Frontal cortex (tissue), 4 donors: ENCODE results near the gene DCLRE1C. TPM values are rescaled to one million over a fixed set of nuclear protein-coding genes. Genes with fewer than 3 reads are reported as not detected.
"Not testable (repeated sequence)": the region's sequence is repeated elsewhere in the genome, so short reads cannot be mapped to it uniquely, and the experiment has no call there.

Source experiments
- DNase-seq, 2 donors: peaks; one replicate each; pipeline ENCODE4 v3.0.0; 2012; ENCODE audit warnings: low spot score in 2 of 2
- FAIRE-seq: peaks from 2 replicates; lab custom pipeline; 2012; peaks lifted over from hg19 to GRCh38; lab: Jason Lieb, UNC
- total RNA-seq: library from RNA; depleted of rRNA; stranded (reverse); fragments of >200 nt; gene quantifications from one replicate; pipeline ENCODE4 v1.2.3, GENCODE V29; 2014
- donor health status: control.
- donor health status: control.
- donor health status: control.

Gene DCLRE1C
- 8.2 TPM for total RNA-seq

DNA sequence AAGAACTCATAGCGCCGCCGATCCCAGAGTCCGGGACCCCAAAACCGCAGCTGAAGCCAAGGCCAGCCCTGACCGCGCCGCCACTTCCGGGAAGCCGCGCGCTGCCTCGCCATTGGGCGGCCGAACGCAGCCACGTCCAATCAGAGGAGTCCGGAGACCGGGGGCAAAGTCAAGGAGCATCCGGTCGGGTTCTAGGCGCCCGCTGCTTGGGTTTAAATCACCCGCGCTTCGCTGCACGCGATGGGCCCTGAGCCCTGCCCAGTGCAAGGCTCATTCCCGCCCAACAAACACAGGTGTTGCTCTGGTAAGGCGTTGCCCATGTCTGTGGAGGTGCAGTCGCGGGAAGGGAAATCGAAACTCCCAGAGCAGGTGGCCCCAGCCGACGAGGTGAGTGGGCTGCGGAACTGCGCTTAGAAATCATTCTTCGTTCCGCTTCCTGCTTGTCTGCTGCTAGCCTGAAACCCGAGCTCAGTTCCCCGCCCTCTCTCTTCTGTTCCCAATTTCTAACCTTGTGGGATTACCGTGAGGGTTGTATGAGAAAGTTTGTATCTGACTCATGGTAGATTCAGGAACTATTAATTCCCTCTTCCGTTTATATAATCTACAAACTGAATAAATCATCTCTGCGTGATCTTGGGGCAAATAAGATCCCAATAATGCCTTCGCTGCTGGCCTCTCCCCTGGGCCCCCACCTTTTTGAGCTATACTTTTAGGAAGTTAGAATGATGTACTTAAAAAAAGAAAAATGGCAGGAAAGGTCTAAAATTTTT, at the start of gene DCLRE1C:
Gene DCLRE1C (minus strand): TSS at position 96 of the 770 bp plus-strand sequence. CDS start 86 bp downstream, at position 10.
- FAIRE-seq: no peak
- peak; percentile 84 to 91 for DNase-seq

DNA sequence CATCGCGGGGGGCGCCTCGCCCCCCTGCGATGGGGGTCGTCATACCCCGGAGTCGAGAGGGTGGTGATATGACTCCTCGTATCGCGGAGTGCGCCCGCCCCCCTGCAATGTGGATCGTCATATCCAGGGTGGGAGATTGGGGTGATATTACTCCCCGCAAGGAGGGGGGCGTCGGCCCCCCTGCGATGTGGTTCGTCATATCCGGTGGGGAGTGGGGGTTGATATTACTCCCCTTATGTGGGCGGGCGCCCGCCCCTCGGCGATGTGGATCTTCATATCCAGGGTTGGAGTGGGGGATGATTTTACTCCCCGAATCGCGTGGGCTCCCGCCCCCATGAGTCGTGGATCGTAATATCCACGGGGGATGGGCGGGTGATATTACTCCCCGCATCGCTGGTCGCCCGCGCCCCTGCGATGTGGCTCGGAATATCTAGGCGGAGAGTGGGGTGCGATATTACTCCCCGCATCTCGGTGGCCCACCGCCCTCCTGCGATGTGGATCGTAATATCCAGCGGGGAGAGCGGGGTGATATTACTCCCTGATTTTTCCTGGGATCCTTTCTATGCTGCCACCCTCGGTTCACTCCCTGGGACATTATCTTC, 42.2 kb upstream of the DCLRE1C start:
- no peak for FAIRE-seq

DNA sequence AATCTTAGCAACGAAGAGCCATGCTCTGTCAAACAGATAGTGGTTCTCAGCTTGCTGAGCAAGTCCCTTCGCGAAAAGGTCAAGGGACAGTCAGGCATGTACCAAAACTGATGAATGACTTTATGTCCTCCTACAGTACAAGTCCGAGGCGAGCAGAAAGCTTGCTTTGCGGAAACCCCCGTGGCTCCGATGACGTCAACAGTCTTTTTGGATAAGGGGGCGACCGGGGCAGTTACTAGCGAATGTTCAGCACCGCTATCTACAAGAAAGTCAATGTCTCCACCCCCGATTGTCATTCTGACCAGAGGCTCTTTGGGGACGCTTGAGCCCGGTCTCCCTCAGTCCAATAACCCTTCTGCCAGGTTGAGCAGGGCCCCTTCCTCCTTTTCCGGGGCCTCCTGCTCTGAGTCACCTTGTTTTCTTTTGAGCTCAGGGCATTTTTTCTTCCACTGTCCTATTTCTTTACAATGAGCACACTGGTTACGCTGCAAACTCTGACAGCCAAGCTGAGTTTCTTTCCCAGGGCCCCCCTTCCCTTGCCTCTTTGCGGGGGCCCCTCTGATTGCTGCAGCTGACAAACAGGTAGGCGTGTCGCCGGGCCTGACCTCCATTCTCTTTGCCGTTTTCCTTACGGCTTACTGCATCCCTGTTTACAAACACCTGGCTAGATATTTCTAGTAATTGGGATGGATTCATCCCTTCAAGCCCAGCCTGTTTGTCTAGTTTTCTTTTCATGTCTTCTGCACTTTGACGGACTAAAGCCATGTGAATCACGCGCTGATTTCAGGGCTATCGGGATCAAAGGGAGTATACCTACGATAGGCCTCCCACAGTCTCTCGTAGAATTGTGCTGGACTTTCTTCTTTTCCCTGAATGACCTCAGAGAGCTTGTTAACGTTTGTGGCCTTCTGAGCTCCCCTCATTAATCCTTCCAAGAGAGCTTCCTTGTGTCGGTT, 39.9 kb upstream of the DCLRE1C start:
- DNase-seq, FAIRE-seq: not testable (repeated sequence)

More for the DNA sequence above, 42.2 kb upstream of the DCLRE1C start:
- DNase-seq: no peak

DNA sequence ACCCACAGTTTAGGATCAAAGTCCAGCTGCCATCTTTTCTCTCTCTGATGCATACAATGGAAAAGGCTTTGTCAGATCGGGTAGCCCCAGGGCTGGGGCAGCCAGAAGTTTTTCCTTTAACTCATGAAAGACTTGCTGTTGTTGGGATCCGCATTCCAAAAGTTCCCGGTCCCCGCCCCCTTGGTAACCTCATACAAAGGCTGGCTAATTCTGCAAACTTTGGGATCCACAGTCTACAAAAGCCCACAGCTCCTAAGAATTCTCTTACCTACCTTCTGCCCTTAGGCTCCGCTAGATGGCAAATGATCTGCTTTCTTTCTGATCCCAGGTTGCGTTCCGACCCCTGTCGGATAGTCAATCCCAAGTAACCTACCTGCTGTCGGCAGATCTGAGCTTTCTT, 38.4 kb upstream of the DCLRE1C start:
- not testable (repeated sequence) for FAIRE-seq, DNase-seq

DNA sequence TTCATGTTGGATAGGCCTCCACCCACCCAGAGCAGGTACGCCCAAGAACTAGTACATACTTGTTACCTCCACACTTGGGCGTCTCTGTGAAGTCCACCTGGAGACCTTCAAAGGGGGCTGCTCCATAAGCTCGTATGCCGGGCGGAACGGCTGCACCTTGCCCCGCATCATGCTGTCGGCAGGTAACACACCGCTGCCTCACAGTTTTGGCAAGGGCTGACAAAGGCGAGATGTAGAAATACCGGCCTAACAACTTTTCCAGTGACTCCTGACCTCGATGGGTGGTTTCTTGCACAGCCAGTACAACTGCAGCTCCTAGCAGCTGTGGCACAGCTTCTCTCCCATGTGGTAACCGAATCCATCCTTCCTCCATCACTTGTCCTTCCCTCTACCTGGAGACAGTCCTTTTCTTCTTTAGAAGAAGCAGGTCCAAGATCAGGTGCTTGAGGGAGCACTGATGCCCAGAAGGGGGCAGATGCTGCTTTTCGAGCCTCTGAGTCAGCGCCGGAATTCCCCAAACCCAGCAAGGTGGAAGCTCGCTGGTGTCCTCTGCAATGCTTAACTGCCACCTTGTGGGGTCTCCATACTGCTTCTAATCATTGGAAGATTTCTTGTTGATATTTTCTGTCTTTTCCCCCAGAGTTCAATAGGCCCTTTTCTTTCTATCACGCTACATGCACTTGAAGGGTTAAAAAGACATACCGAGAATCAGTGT, 37.3 kb upstream of the DCLRE1C start:
- not testable (repeated sequence) for DNase-seq, FAIRE-seq

DNA sequence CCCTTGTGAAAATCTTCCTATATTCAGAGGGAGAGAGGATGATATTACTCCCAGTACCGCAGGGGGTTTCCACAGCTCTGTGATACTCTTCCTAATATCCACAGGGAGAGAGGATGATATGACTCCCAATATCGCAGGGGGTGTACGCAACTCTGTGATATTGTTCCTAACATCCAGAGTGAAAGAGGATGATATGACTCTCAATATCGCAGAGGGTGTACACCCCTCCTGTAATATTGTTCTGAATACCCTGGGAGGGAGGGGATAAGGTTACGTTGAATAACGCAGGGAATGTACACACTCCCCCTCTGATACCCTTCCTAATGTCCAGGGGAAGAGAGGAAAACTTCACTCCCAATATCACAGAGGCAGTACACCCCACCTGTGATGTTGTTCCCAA, 35.7 kb upstream of the DCLRE1C start:
- DNase-seq, FAIRE-seq: not testable (repeated sequence)

DNA sequence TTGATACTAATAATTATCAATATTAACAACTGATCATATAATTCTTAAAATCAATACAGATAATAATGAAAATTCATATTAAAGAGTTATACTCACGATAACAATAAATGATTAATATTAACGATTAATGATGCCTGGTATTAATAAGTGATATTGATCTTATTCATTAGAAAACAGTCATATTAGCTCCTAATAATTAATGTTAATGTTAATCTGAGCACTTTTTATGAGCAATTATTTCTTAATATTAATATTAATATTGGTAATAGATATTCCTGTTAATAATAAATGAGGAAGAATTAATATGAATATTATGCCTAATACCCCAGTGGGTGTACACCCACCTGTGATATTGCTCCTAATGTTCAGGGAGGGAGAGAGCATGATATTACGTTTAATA, 28.8 kb upstream of the DCLRE1C start:
- DNase-seq: no peak
- FAIRE-seq: peak; percentile 55

DNA sequence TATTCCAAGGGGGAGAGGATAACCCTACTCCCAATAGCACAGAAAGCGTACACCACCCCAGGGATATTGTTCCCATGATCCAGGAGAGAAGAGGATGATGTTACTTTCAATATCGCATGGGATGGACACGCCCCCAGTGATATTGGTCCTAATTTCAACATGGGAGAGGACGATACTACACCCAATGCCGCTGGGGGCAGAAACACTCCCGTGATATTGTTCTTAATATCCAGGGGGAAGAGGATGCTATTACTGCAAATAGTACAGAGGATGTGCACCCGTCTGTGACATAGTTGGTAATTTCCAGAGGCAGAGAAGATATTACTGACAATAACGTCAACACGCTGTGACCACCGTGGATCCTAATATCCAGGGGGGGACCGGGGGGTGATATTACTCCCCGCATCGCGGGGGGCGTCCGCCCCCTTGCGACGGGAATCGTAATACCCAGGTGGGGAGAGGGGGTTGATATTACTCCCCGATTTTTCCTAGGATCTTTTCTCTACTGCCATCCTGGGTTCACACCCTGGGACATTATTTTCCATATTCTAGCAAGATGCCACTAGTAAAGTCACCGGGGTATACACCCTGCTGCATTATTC, 21.9 kb upstream of the DCLRE1C start:
- DNase-seq (no peak), FAIRE-seq (no peak)

DNA sequence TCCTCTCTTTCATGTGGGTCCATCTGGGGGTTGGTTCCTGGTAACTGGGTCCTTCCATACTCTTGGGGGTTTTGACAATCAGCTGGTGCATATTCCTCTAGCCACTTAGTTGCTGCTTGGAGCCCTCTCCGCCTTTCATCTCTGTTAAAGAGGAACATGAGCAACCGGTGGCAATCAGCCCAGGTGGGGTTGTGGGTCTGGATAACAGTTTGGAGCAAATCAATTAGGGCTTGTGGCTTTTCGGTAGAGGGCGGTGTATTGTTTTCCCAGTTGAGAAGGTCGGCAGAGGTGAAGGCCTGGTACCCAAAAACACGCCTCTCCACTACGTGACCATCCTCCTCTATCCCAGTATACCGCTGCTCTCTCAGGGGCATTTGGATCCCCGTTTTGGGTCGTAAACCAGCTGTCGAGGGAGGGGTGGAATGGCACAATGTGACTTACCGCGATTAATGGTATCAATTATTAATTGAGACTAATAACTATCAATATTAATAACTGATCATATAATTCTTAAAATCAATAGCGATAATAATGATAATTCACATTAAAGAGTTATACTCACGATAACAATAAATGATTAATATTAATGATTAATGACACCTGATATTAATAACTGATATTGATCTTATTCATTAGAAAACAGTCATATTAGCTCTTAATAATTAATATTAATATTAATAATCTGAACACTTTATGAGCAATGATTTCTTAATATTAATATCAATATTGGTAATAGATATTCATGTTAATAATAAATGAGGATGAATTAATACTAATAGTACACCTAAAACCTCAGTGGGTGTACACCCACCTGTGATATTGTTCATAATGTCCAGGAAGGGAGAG, 20.5 kb upstream of the DCLRE1C start:
- not testable (repeated sequence) for DNase-seq
- peak; percentile 92 for FAIRE-seq

DNA sequence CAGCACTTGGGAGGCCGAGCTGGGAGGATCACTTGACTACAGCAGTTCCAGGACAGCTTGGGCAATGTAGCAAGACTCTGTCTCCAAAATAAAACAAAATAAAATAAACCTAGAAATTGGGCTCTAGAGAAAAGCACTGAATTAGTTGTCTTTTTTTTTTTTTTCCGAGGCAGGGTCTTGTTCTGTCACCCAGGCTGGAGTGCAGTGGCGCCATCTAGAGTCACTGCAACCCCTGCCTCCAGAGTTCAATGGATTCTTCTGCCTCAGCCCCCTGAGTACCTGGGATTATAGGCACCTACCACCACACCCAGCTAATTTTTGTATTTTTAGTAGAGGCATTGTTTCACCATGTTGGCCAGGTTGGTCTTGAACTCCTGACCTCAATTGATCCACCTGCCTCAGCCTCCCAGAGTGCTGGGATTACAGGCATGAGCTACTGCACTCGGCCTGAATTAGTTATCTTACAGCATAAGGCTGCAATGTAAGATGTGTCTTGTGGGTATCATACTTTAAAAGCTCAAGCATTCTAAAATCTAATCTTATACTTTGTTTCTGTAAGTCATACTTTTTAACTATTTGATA, 18.1 kb upstream of the DCLRE1C start:
- FAIRE-seq (no peak), DNase-seq (no peak)

DNA sequence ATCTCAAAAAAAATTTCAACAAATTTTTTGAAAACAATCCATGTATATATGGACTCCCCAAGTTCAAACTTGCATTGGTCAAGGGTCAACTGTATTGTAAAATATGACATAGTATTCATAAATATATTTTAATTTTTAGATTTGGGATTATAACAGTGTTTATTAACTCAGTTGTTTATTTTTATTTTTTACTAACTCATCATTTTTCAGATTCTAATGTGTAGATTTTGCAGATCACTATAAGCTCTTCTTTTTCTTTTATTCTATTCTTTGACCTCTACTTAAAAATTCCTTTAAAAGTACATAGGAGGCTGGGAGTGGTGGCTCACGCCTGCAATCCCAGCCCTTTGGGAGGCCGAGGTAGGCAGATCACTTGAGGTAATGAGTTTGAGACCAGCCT, 14.0 kb upstream of the DCLRE1C start:
- no peak for DNase-seq
- no peak for FAIRE-seq

DNA sequence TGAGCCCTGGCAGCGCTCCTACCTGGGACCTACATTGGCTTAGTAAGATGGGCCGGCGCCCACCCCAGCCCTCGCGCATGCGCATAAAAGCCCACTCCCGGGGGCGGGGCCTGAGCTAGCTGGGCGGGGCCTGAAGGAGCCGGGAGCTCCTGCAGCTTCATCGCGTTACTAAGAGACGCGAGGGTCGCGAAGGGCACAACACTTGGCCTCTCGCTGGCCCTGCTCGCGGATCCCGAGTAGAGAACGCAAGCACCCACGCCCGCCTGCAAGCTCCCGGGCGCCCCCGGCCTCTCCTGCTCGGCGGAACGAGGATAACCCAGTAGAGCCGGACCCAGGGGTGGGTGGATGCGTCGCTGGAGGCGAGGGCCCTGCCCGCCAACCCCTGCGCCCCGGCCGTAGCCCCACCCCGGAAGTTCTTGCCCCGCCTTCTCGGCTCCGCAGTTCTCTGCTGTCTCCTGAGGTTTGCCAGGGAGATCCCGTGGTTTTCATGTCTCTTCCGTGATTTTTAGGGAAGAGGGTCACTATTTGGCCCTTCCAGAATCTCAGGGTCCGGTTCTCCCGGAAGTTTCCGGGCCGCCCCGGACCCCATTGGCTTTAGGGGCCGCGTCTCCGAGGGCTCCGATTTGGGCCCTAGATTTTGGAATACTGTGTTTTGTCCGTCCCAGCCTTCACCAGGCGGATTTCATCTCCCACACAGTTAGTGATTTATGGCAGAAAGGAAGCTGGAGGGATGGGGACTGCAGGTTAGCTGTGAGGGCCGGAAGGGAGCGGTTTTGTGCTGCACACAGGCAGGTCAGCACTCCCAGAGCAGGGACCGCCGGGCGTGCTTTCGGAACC, 5.5 kb upstream of the DCLRE1C start, which contains the start of gene MEIG1:
Gene MEIG1 (plus strand): TSS at position 168 of the 837 bp plus-strand sequence. CDS start 7,081 bp downstream, outside the sequence.
- FAIRE-seq: no peak
- peak; percentile 86 to 89 for DNase-seq

DNA sequence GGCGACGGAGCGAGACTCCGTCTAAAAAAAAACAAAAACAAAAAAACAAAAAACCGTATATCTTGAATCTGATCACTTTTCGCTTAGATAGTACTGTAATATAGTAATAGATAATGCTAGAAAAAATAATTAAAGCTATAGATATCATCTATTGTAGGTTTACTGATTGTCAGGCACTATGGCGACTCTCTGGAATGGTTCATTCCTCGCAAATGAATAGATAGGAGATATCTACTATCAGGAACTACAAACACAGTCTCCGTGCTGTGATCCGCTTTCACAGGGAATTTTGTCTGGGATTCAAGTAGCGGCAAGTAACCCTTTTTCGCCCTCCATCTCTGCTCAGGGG, 5.0 kb upstream of the DCLRE1C start:
- DNase-seq (no peak), FAIRE-seq (no peak)

DNA sequence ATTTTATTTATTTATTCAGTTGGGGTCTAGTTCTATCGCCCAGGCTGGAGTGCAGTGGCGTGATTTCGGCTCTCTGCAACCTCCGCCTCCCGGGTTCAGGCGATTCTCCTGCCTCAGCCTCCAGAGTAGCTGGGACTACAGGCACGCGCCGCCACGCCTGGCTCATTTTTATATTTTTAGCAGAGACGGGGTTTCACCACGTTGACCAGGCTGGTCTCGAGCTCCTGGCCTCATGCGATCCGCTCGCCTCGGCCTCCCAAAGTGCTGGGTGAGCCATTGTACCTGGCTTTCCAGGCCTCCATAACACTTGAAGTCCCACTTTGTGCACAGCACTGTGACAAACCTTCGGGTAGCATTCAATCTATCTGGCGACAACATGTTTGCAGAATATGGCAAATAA, 1.0 kb upstream of the DCLRE1C start:
- no peak for DNase-seq
- no peak for FAIRE-seq

DNA sequence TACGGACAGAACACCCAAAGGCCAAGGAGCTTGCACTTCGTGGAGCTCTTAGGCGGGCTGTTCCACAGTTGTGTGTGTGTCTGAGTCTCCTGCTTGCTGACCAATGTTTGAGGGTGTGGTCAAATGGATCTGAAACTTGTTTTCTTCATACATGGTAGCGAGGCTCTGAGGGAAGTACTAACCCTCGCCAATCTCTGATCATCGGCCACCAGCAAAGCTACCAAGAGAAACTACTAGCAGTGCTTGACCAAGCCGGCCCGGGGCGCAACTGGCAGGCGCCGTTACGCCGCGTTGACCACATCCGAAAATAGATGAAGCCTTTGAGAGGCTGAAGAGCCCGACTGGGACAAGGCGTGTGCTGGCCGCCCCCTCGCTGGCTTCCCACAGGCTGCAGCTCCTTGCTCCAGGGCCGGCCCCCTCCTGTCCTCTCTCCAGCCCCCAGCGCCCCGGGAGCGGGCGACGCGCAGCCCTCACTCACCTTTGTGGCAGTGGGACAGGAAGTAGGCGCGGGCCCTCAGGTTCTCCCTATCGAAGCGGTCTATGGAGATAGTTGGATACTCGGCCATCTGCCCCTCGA, 384 bp downstream of the DCLRE1C start:
- FAIRE-seq (no peak), DNase-seq (peak in 1 of 2 donors; percentile 54)

DNA sequence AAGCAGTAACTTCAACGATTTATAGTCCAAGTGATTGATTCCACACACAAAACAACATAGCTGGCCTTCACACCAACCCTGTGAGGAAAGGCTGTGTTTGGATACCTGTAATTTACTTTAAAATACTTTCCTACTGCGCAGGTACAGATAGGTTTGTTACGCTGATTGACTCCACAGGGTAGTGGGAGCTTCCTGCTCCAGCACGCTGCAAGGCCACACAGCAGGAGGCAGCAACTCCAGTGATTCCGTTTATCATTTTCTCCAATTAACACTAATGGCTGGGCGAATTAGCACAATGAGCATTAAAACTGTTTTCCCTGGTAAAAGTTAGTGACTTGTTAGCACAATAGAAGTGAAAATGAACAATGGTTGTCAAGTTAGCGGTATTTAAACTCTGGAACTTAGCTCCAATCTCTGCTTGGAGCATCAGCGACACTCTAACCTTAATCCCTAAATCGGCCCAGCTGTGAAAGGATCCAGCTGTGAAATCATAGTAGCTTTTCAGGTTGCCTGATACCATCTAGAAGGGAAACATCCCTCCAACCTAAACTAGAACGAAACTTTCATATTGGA, 959 bp downstream of the DCLRE1C start:
- no peak for FAIRE-seq
- DNase-seq: no peak
